ENCODE data around the gene UTY. TPM values are rescaled to one million over a fixed set of nuclear protein-coding genes. Genes with fewer than 3 reads are reported as not detected.

The UTY gene
- total RNA-seq, 4 donors from 2014 or later = not detected

DNA sequence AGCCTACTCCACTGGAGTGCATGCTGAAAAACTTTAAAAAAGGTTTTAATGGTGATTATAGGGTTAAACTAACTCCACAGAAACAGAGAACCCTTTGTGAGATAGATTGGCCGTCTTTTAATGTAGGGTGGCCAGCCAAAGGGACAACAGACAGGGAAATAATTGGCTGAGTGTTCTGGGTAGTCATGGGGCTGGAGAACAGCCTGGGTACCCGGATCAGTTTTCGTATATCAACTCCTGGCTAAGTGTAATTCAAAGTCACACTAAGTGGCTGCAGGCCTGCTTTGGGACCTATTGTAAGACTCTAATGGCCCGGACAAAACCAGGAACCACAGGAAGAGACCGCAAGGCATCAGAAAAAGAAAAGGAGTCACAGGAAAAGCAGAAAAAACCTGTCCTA, 139.9 kb downstream of the UTY start:
- H3K36me3 ChIP-seq = no peaks in the 10 kb centered on the region
- no peak for DNase-seq
- intact Hi-C loops (cut with DNase I; ENCODE audit: low total_unique reads) = no loop called here
- TF ChIP-seq, protein P1, sequence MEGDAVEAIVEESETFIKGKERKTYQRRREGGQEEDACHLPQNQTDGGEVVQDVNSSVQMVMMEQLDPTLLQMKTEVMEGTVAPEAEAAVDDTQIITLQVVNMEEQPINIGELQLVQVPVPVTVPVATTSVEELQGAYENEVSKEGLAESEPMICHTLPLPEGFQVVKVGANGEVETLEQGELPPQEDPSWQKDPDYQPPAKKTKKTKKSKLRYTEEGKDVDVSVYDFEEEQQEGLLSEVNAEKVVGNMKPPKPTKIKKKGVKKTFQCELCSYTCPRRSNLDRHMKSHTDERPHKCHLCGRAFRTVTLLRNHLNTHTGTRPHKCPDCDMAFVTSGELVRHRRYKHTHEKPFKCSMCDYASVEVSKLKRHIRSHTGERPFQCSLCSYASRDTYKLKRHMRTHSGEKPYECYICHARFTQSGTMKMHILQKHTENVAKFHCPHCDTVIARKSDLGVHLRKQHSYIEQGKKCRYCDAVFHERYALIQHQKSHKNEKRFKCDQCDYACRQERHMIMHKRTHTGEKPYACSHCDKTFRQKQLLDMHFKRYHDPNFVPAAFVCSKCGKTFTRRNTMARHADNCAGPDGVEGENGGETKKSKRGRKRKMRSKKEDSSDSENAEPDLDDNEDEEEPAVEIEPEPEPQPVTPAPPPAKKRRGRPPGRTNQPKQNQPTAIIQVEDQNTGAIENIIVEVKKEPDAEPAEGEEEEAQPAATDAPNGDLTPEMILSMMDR (IDR thresholded peaks at IDR 0.05) = no peak
- no peak for TF ChIP-seq POLR2A (IDR thresholded peaks at IDR 0.05)
- no peak overlapping the region for H3K27ac ChIP-seq
- no peaks in the 10 kb centered on the region for H3K4me1 ChIP-seq
- H3K4me3 ChIP-seq = no peak overlapping the region
- H3K27me3 ChIP-seq = no peaks in the 10 kb centered on the region
- no peaks in the 10 kb centered on the region for H3K9me3 ChIP-seq

DNA sequence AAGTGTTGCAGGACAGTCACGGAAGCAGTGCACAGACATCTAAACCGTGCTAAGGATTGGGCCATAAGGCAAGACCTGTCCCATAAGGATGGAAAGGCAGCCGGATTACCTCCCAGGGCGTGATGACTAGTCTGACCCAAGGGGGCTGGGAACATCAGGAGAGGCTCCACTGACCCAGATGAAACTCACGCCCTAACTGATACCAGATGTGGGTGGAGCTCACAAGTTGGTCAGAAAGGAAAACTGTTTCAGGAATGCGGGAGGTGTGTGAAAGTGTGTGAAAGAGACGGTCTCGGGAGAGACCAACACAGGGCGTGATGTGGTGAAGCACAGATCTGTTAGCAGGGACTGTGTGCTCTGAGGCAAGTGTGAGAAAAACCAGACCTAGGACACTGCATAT, 140.5 kb downstream of the UTY start:
- intact Hi-C loops (cut with DNase I; ENCODE audit: low total_unique reads) = no loop called here
- H3K4me3 ChIP-seq = no peak overlapping the region
- H3K27me3 ChIP-seq = no peaks in the 10 kb centered on the region
- H3K4me1 ChIP-seq = no peaks in the 10 kb centered on the region
- no peak for DNase-seq
- no peak overlapping the region for H3K27ac ChIP-seq
- no peaks in the 10 kb centered on the region for H3K36me3 ChIP-seq
- no peaks in the 10 kb centered on the region for H3K9me3 ChIP-seq
- no peak for TF ChIP-seq POLR2A (IDR thresholded peaks at IDR 0.05)
- TF ChIP-seq, protein P1 (IDR thresholded peaks at IDR 0.05) = no peak

DNA sequence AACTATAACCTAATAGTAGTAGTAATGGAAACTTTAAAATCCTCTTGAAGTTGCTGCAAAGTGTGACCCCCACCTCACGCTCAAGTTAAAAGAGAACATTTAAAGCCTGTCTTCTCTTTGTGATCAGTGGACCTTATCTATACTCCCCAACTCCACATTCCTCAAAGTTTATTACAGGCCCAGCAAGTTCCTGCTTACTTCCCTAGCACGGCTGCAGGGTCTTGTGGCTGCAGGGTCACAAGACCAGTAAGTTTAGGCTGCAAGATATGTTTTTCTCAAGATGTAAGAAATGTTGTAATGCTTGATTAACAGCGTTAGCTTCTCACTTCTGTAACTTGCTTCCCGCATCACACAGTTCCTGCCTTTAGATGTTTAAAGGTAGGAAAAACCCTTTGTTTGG, 141.1 kb downstream of the UTY start:
- intact Hi-C loops (cut with DNase I; ENCODE audit: low total_unique reads) = no loop called here
- Histone ChIP-seq H3K9me3 (no peaks in the 10 kb centered on the region), H3K27ac (no peak overlapping the region), H3K4me3 (no peak overlapping the region), H3K36me3 (no peaks in the 10 kb centered on the region), H3K27me3 (no peaks in the 10 kb centered on the region), H3K4me1 (no peaks in the 10 kb centered on the region)
- no peak for DNase-seq
- TF ChIP-seq, protein P1 (IDR thresholded peaks at IDR 0.05) = no peak
- no peak for TF ChIP-seq POLR2A (IDR thresholded peaks at IDR 0.05)

DNA sequence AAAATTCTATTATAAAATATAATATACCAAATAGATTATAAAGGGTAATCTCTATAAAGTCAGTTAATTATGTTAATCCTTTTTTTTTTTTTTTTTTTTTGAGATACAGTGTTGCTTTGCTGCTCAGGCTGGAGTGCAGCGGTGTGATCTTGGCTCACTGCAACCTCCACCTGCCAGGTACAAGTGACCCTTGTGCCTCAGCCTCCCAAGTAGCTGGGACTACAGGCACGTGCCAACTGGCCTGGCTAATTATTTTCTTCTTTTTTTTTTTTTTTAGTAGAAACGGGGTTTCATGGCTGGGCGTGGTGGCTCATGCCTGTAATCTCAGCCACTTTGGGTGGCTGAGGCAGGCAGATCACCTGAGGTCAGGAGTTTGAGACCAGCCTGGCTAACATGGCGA, 141.9 kb downstream of the UTY start:
- Histone ChIP-seq H3K36me3 (no peaks in the 10 kb centered on the region), H3K9me3 (no peaks in the 10 kb centered on the region), H3K4me1 (no peaks in the 10 kb centered on the region), H3K27ac (no peak overlapping the region), H3K27me3 (no peaks in the 10 kb centered on the region), H3K4me3 (no peak overlapping the region)
- DNase-seq = no peak
- TF ChIP-seq POLR2A (IDR thresholded peaks at IDR 0.05) = no peak
- TF ChIP-seq, protein P1 (IDR thresholded peaks at IDR 0.05) = no peak
- intact Hi-C loops (cut with DNase I; ENCODE audit: low total_unique reads) = no loop called here

DNA sequence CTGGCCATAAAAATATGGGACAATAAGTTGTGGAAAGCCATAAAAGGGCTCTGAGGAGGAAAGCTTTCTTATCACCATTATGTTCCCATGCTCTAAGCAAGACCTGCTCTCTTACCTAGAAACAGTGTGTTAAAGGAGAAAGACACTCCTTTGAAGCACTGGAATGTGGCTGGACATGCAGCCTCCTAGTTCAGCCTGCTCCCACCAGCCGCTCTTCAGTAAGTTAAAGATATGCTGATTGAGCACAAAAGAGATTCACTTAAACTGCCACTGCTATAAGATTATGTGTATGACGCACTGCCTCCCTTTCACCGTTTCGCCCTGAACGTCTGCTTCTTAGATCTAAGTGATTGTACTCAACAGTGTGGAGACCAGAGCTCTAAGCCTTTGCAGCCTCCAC, 146.0 kb downstream of the UTY start:
- TF ChIP-seq POLR2A (IDR thresholded peaks at IDR 0.05) = no peak
- TF ChIP-seq, protein P1 (IDR thresholded peaks at IDR 0.05) = no peak
- no peak for DNase-seq
- Histone ChIP-seq H3K36me3 (no peaks in the 10 kb centered on the region), H3K27ac (no peak overlapping the region), H3K4me3 (no peak overlapping the region), H3K9me3 (no peaks in the 10 kb centered on the region), H3K4me1 (no peaks in the 10 kb centered on the region), H3K27me3 (no peaks in the 10 kb centered on the region)
- intact Hi-C loops (cut with DNase I; ENCODE audit: low total_unique reads) = no loop called here
